NOMO-1 treated with DMSO at 0.1 percent for 48 hours (cell line): ENCODE results near the gene DLK1.

Source experiments
- DNase-seq: peaks from one replicate; lab custom pipeline; 2025; ENCODE audit not compliant: unreplicated experiment; lab: John Stamatoyannopoulos, UW

Gene DLK1

DNA sequence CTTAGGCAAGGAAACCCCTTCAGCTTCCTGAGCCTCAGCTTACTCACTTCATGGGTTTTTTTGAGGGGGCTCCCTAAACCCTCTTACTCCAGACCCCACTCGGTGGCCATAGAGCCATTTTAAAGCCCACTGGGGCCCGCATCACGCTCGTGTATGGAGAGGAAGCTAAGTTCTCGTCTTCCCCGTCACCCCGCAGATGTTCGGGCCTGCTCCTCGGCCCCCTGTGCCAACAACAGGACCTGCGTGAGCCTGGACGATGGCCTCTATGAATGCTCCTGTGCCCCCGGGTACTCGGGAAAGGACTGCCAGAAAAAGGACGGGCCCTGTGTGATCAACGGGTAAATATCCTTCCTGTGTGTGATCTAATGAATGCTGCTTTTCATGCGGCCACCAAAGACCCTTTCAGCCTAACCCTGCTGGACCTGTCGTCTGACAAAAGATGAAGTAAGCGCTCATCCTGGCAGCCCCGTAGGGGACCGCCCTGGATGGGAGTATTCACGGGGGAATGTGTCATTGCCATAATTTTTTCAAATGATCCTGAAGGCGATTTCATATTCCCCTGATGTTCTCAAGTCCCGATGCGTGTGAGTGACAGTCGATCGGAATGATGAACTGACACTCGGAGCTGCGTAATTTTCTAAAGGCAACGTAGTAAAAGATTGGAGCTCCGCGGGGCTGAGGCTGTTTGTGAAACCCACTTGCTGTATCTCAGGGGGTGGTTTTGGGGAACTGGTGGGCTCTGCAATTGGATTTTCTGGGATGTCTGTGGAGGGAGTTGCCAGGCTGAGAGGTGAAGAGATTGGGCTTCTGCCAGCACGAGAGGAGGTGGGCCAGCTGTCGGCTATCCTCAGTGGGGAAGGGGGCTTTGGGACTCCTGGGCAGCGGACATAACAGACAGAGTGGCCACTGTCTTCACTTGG lies 5.4 kb downstream of the DLK1 start:
- DNase-seq, result no peak

DNA sequence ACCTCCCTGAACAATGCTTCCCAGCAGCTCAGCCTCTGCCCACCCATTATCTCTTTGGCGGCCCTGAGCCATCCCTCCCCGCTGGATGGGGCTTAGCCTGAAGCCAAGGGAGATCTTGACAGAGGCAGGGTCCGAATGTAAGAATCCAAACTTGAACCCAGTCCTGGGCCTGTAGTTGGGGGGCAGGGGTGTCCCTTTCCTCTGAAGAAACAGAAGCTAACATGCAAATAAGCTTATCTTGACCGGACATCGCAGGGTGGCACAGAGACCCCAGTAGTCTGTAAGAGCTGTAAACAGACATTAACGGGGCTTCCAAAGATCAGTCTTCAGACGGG lies 6.0 kb downstream of the DLK1 start:
- no peak for DNase-seq

GRCh38 chr14:100733152-100733850 lies 6.6 kb downstream of the DLK1 start:
- DNase-seq, result no peak

- no peak for DNase-seq
Measured at GRCh38 chr14:100734031-100734990, 7.6 kb downstream of the DLK1 start.

GRCh38 chr14:100735271-100735670 lies 8.6 kb downstream of the DLK1 start:
- DNase-seq, result no peak

DNA sequence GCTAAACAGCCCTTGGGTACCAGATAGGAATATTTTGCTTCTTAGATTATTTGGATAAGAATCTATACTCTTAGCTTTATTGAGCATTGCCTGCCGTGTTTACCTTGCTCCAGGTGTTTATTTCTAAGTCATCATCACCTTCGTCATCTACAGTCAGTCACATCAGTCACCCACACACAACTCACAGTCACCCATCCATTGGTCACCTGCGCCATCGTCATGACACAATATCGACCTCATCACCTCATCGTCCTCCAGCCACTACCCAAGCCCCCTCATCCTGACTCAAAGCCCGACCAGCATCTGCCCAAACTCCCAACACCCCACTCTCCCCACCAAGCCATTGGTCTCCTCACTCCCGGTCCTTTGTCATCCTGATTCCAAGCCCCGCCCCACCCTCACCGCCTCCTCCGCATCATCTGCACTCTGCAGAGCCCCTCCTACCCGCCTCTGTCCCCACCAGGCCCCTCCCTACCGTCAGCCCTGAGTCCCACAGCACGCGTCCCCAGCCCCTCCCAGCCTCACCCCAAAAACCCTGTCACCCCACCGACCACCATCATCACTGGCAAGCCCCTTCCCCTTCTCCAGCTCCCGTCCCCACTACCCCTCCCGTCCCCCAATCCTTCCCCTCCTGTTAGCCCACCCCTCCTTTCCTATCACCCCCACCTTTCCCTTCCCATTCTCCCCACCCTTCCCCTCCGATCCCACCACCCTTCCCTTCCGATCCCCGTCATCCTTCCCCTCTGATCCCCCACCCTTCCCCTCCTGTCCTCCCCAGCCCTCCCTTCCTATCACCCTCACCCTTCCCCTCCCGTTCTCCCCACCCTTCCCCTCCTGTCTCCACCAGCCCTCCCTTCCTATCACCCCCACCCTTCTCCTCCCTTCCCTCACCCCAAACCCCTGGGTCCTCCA lies 9.8 kb downstream of the DLK1 start:
- DNase-seq, result no peak

DNA sequence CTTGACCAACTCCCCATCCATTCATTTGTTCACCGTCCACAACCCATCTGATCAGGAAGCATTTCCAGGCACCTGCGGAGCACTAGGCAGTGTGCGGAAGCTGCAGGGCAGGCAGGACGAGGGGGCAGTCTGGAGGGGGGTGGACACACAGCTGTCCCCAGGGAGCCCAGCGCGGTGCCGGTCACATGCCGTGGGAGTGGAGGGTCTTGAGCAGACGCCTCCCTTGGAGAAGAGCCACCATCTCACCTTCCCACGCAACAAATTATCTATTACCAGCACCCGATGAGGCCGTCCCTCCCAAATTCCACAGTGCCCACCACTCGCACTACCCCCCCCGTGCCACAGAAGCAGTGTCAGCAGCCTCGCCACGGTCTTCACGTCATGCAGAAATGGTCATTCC lies 10.8 kb downstream of the DLK1 start:
- no peak for DNase-seq

GRCh38 chr14:100738269-100738691 lies 11.6 kb downstream of the DLK1 start:
- no peak for DNase-seq

DNA sequence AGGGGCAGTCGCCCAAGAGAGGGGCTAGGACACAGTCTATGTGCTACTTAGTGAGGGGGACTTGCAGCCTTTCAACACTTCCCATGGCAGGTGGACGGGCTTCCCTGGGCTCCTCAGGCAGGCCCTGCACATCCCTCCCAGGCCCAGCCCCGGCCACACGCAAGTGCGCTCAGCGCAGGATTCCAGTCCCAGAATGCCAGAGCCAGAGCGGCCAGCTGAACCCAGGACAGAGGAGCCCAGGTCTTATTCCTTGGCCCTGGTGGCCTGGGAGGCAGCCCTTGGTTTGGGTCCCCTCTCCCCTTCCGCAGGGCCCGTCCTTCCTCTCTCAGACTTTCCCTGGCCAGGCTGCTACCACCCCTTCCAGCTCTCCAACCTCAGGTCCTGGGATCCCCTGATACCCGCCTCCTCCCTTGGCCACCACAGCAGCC lies 12.0 kb downstream of the DLK1 start:
- DNase-seq, result no peak

DNA sequence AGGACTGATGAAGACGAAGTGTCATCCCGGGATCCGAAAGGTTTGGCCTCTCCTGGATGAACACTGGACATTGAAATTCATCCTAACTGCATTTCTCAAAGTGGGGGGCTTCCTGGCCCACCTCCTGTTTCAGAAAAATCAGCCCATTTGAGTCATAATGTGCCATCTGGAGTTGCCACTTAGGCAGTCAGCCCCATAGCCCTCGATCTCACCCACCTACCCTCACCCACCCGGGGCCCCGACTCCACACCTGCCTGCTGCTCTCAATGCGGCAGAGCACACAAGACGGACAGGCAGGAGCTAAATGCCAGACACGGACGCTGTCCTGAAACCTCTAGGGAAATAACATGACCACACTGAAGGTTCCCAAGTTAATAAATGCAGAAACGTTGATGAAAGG lies 12.6 kb downstream of the DLK1 start:
- DNase-seq, result no peak

GRCh38 chr14:100740196-100740825 lies 13.6 kb downstream of the DLK1 start:
- DNase-seq, result no peak

- no peak for DNase-seq
Measured at GRCh38 chr14:100740929-100741328, 14.2 kb downstream of the DLK1 start.

DNA sequence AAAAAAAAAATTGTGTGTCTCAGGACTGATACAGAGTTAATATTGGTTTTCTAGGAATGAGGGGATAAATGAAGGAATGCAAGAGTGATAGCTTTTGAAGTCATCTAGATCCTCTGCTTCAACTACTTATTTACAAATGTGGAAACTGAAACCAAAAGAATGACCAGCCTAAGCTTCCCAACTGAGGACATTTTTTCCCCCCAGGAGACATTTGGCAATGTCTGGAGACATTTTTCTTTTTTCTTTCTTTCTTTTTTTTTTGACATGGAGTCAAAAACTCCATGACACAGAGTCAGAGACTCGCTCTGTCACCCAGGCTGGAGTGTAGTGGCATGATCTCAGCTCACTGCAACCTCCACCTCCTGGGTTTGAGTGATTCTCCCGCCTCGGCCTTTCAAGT lies 15.3 kb downstream of the DLK1 start:
- DNase-seq, result no peak

- no peak for DNase-seq
Measured at GRCh38 chr14:100746326-100746725, 19.6 kb downstream of the DLK1 start.

DNA sequence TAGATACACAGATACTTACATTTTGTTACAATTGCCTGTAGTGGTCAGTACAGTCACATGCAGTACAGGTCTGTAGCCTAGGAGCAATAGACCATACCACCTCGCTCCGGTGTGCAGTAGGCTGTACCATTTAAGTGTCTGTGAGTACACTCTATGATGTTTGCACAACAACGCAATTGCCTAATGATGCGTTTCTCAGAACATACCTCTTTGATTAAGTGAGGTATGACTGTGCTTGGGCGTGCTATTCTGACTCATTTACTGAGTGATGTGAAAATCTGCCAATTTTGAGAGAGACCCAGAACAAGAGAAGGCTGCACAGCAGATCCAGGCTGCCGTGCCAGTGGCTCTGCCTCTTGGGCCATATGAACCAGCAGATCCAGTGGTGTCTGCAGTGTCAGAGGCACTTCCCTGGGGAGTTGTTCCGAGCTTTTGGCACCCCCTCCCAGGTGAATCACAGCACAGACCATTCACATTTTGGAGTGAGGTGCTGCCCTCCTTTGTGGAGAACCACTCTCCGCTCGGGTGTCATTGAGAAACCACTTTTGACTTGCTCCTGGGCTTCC lies 20.4 kb downstream of the DLK1 start:
- DNase-seq, result no peak

DNA sequence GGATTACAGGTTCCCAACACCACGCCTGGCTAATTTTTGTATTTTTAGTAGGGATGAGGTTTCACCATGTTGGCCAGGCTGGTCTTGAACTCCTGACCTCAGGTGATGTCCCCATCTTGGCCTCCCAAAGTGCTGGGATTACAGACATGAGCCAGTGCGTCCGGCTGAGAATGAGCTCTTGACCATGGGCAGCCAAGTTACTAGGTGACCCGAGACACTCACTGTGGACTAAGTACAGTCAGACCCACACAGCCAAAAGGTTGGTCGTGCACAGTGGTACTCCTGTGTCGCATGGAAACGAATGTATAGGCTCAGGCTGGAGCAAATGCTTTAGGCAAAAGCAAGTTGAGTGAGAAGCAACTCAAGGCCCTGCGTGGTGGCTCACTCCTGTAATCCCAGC lies 21.0 kb downstream of the DLK1 start:
- no peak for DNase-seq

- no peak for DNase-seq
Measured at GRCh38 chr14:100748403-100748802, 21.7 kb downstream of the DLK1 start.

DNA sequence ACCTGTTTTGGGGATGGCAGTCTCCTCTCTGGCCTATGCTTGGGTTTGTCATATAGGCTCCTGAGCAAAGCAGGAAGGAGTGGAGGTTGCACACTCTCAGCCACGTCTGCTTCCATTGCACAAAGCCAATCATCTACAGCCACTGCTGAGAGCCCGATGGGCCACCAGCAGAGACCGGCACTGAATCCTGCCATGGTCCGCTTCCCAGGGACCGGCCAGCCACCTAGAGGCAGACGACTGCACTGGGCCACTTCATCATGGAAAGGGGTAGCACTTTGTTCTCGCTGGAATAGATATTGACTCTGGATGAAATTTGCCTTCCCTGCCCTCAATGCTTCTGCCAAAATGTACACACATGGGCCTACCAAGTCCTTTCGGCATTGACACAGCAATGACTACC lies 22.3 kb downstream of the DLK1 start:
- no peak for DNase-seq

DNA sequence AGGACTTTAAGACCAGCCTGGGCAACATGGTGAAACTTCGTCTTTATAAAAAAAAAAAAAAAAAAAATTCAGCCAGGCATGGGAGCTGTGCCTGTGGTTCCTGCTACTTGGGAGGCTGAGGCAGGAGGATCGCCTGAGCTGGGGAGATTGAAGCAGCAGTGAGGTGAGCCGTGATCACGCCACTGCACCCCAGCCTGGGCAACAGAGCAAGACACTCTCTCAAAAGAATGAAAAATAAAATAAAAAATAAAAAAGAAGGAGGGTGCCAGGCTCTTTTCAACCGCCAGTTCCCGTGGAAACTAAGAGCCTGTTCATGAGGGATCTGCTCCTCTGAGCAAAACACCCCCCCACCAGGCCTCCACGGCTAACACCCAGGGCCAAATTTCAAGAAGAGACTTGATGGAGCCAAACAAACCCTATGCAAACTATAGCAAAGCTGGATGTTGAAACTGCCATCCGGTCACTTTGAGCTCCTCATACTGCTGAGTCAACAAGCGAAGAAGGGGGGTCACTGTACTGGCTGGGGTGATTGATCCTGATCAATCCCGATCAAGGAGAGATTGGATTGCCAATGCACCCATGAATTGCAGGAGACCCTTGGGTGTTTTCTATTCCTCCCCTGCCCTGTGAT lies 23.4 kb downstream of the DLK1 start:
- no peak for DNase-seq
